Endodermal cell (in vitro differentiated cells): ENCODE measurements around the gene TRRAP. TPM values are rescaled to one million over a fixed set of nuclear protein-coding genes. Genes with fewer than 3 reads are reported as not detected.

ENCODE experiments used
- DNase-seq: peaks from one replicate; pipeline ENCODE4 v3.0.0-alpha.2; 2017
- H3K27ac ChIP-seq: 2 replicates; pipeline ENCODE4 v1.5.1; 2013; ENCODE audit warnings: mild to moderate bottlenecking, low read depth, low read length, moderate library complexity
- H3K27me3 ChIP-seq: 2 replicates; pipeline ENCODE4 v1.6.1; 2013; ENCODE audit warnings: mild to moderate bottlenecking, low read length, moderate library complexity; ENCODE audit not compliant: insufficient read depth, control insufficient read depth, poor library complexity, severe bottlenecking
- H3K36me3 ChIP-seq: 2 replicates; pipeline ENCODE4 v1.7.0; 2013; ENCODE audit warnings: mild to moderate bottlenecking, low read length, moderate library complexity; ENCODE audit not compliant: control insufficient read depth, insufficient read depth
- H3K4me1 ChIP-seq: one replicate; pipeline ENCODE4 v1.7.0; 2013; ENCODE audit warnings: low read length; ENCODE audit not compliant: control insufficient read depth, insufficient read depth
- H3K4me3 ChIP-seq: 2 replicates; pipeline ENCODE4 v1.5.1; 2013; ENCODE audit warnings: mild to moderate bottlenecking, low read length, moderate library complexity
- H3K9ac ChIP-seq: 2 replicates; pipeline ENCODE4 v1.6.1; 2013; ENCODE audit warnings: mild to moderate bottlenecking, low read length, moderate library complexity; ENCODE audit not compliant: poor library complexity, severe bottlenecking; ENCODE audit errors: extremely low read depth
- H3K9me3 ChIP-seq: 2 replicates; pipeline ENCODE4 v1.6.1; 2013; ENCODE audit warnings: mild to moderate bottlenecking, low read length, moderate library complexity; ENCODE audit not compliant: control insufficient read depth
- H3K27ac Mint-ChIP-seq: 2 replicates; pipeline ENCODE4 v1.8.0; 2020; ENCODE audit warnings: mixed read lengths
- H3K27me3 Mint-ChIP-seq: 2 replicates; pipeline ENCODE4 v1.8.0; 2021; ENCODE audit warnings: mild to moderate bottlenecking, mixed read lengths; ENCODE audit not compliant: insufficient read depth
- H3K36me3 Mint-ChIP-seq: 2 replicates; pipeline ENCODE4 v1.8.0; 2020; ENCODE audit warnings: low read depth, mixed read lengths
- H3K4me1 Mint-ChIP-seq: 2 replicates; pipeline ENCODE4 v1.8.0; 2020; ENCODE audit warnings: mixed read lengths
- H3K4me3 Mint-ChIP-seq: 2 replicates; pipeline ENCODE4 v1.8.0; 2020; ENCODE audit warnings: mild to moderate bottlenecking, moderate library complexity, mixed read lengths
- H3K9me3 Mint-ChIP-seq: 2 replicates; pipeline ENCODE4 v1.8.0; 2020; ENCODE audit warnings: mild to moderate bottlenecking, mixed read lengths
- CTCF ChIP-seq: fragments of 200-600 bp; sonication (generic); conservative IDR thresholded peaks from 2 replicates; pipeline ENCODE4 v1.5.0; 2021; ENCODE audit warnings: antibody characterized with exemption, mild to moderate bottlenecking
- WGBS, 2 experiments: methylation state at CpG; one replicate each; pipeline versions ENCODE4 v1.1.5 to v1.1.7; 2013; ENCODE audit warnings: missing lambda C conversion rate in 2 of 2, mixed read lengths in 1 of 2; ENCODE audit not compliant: insufficient coverage in 1 of 2, insufficient read length in 1 of 2; 5-methylcytosine and 5-hydroxymethylcytosine counted together
- total RNA-seq, 2 donors: library from RNA; stranded (reverse); fragmentation: NEBNext Ultra II Directional in 1 of 2; extraction: Animal tissue kit (Norgen Biotek cat#: 25700) in 1 of 2; gene quantifications; 2 replicates in 1 of 2; 3 replicates in 1 of 2; pipeline ENCODE4 v1.2.1, GENCODE V29; 2021

TRRAP gene
- total RNA-seq, 2 donors from 2014 or later = 64.3 to 68.8 TPM

GRCh38 chr7:98994046-98994944 is 116.0 kb downstream of the TRRAP start:
- Histone ChIP-seq H3K9ac (no peak overlapping the region), H3K4me1 (no peaks in the 10 kb centered on the region), H3K4me3 (no peak overlapping the region), H3K27ac (no peak overlapping the region), H3K9me3 (no peaks in the 10 kb centered on the region), H3K27me3 (no peaks in the 10 kb centered on the region), H3K36me3 (peaks cover 90% of the 10 kb centered on the region)
- DNase-seq = no peak
- H3K27me3 Mint-ChIP-seq = no peaks in the 10 kb centered on the region
- H3K27ac Mint-ChIP-seq = no peak overlapping the region
- no peak for TF ChIP-seq CTCF
- H3K36me3 Mint-ChIP-seq = peaks cover 69% of the 10 kb centered on the region
- no peaks in the 10 kb centered on the region for H3K9me3 Mint-ChIP-seq
- 96 to 98% methylated on average over 22 to 34 of the region's 34 CpGs for WGBS, 2 experiments
- H3K4me3 Mint-ChIP-seq = no peak overlapping the region
- no peaks in the 10 kb centered on the region for H3K4me1 Mint-ChIP-seq

- H3K36me3 Mint-ChIP-seq = peaks cover 67% of the 10 kb centered on the region
- DNase-seq = no peak
- Histone ChIP-seq H3K27me3 (no peaks in the 10 kb centered on the region), H3K9me3 (no peaks in the 10 kb centered on the region), H3K4me3 (no peak overlapping the region), H3K36me3 (peaks cover 90% of the 10 kb centered on the region), H3K9ac (no peak overlapping the region), H3K4me1 (no peaks in the 10 kb centered on the region), H3K27ac (no peak overlapping the region)
- H3K9me3 Mint-ChIP-seq = no peaks in the 10 kb centered on the region
- H3K4me3 Mint-ChIP-seq = no peak overlapping the region
- H3K27me3 Mint-ChIP-seq = no peaks in the 10 kb centered on the region
- H3K27ac Mint-ChIP-seq = no peak overlapping the region
- no peak for TF ChIP-seq CTCF
- H3K4me1 Mint-ChIP-seq = no peaks in the 10 kb centered on the region
- WGBS, 2 experiments = 97 to 98% methylated on average over 8 to 13 of the region's 13 CpGs
Measured at GRCh38 chr7:98995111-98995510, 116.8 kb downstream of the TRRAP start.

GRCh38 chr7:98995523-98996149 is 117.3 kb downstream of the TRRAP start:
- no peak overlapping the region for H3K27ac ChIP-seq
- Mint-ChIP-seq H3K36me3 (peaks cover 64% of the 10 kb centered on the region), H3K27ac (no peak overlapping the region), H3K27me3 (no peaks in the 10 kb centered on the region), H3K4me3 (no peak overlapping the region), H3K9me3 (no peaks in the 10 kb centered on the region), H3K4me1 (no peaks in the 10 kb centered on the region)
- no peaks in the 10 kb centered on the region for H3K9me3 ChIP-seq
- H3K36me3 ChIP-seq = peaks cover 91% of the 10 kb centered on the region
- H3K4me1 ChIP-seq = no peaks in the 10 kb centered on the region
- H3K9ac ChIP-seq = no peak overlapping the region
- H3K27me3 ChIP-seq = no peaks in the 10 kb centered on the region
- WGBS, 2 experiments = 97 to 100% methylated on average over 1 to 16 of the region's 16 CpGs
- no peak overlapping the region for H3K4me3 ChIP-seq
- no peak for TF ChIP-seq CTCF
- no peak for DNase-seq
